ENCODE measurements around the gene ITPR2. TPM values are rescaled to one million over a fixed set of nuclear protein-coding genes. Genes with fewer than 3 reads are reported as not detected.

The ITPR2 gene
- total and polyA plus RNA-seq, 4 donors: 1.5 to 84.8 (median 21.8) TPM

DNA sequence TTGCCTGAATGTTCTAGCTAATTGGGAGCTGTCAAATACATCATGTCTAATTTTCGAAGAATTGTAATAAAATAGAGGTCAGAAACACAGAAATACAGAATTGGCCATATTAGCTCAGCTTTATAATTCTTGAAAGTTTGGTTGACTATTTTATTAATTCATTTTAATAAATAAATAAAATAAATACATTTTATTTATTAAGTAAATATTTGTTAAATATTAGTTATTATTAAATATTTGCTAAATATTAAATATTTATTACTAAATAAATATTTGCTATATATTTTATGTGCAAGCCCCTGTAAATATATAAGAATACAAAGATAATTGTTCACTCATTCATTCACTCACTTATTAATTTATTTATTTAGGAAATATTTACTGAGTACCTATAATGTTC, 406.3 kb downstream of the ITPR2 start:
- H3K27me3 ChIP-seq (ENCODE audit: control insufficient read depth in 1 of 2, insufficient read depth in 2 of 2, low read length in 1 of 2): no peaks in the 10 kb centered on the region
- DNase-seq (no peak), ATAC-seq (ENCODE audit: low FRiP score) (no peak)
- no peaks in the 10 kb centered on the region for H3K36me3 ChIP-seq (ENCODE audit: control insufficient read depth in 1 of 2, insufficient read depth in 2 of 2, low read length in 1 of 2)
- H3K4me1 ChIP-seq (ENCODE audit: control insufficient read depth in 1 of 2, insufficient read depth in 2 of 2, low read length in 2 of 2): no peaks in the 10 kb centered on the region
- no peak overlapping the region for H3K4me3 ChIP-seq (ENCODE audit: low read length in 2 of 2)
- intact Hi-C loops (cut with DNase I): loop anchor here in 1 of 2 donors (10.0 kb wide), 1 partner anchor 302 kb away; the partner anchor contains the start of gene BHLHE41
- no peak overlapping the region for H3K27ac ChIP-seq (ENCODE audit: low read depth in 1 of 2, low read length in 2 of 2)
- no peaks in the 10 kb centered on the region for H3K9me3 ChIP-seq (ENCODE audit: control insufficient read depth, low read length)
- WGBS, 2 donors: 97 to 99% methylated on average over 1 of the region's 1 CpG

DNA sequence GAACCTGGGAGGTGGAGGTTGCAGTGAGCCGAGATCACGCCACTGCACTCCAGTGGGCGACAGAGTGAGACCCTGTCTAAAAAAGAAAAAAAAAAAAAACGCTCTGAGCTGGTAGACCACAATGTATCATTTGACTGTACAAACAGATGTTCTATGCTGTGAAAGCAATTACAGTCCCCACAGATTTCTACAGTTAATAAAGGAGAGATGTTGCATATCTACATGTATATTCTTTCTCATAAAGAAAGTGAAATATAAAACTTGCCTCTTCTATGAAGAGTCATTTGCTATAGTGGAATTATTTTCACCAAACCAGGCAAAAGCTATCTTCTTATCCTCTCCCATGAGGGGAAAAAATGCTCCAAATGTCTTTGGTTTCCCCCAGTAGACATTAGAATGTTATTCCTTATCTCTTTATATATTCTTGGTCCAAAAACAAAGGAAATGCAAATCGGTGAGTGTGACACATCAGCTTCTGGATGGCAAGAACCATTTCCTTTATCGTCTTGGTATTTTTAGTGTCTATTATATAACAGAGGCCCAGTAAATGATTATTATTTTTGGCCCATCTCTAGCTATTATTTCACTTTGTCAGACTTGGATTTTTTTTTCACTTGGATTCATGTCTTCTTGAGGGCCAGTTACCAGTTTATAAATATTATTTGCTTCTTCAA, 407.3 kb downstream of the ITPR2 start:
- ATAC-seq (ENCODE audit: low FRiP score): no peak
- intact Hi-C loops (cut with DNase I): loop anchor here in 1 of 2 donors (10.0 kb wide), 1 partner anchor 301 kb away; the partner anchor contains the start of gene BHLHE41
- 63 to 65% methylated on average over 6 of the region's 6 CpGs for WGBS, 2 donors

GRCh38 chr12:26422839-26423398, 410.1 kb downstream of the ITPR2 start:
- 86 to 91% methylated on average over 3 of the region's 3 CpGs for WGBS, 2 donors
- no peaks in the 10 kb centered on the region for H3K27me3 ChIP-seq (ENCODE audit: control insufficient read depth in 1 of 2, insufficient read depth in 2 of 2, low read length in 1 of 2)
- no peak overlapping the region for H3K27ac ChIP-seq (ENCODE audit: low read depth in 1 of 2, low read length in 2 of 2)
- ATAC-seq (ENCODE audit: low FRiP score): no peak
- H3K9me3 ChIP-seq (ENCODE audit: control insufficient read depth, low read length): no peaks in the 10 kb centered on the region
- no peaks in the 10 kb centered on the region for H3K4me1 ChIP-seq (ENCODE audit: control insufficient read depth in 1 of 2, insufficient read depth in 2 of 2, low read length in 2 of 2)
- H3K4me3 ChIP-seq (ENCODE audit: low read length in 2 of 2): no peak overlapping the region
- no peaks in the 10 kb centered on the region for H3K36me3 ChIP-seq (ENCODE audit: control insufficient read depth in 1 of 2, insufficient read depth in 2 of 2, low read length in 1 of 2)
- intact Hi-C loops (cut with DNase I): loop anchor here in 1 of 2 donors (10.0 kb wide), 1 partner anchor 298 kb away; the partner anchor contains the start of gene BHLHE41
- DNase-seq: no peak

More for the DNA sequence above, 407.3 kb downstream of the ITPR2 start:
- no peak for DNase-seq
- Histone ChIP-seq H3K9me3 (ENCODE audit: control insufficient read depth, low read length) (no peaks in the 10 kb centered on the region), H3K27ac (ENCODE audit: low read depth in 1 of 2, low read length in 2 of 2) (no peak overlapping the region), H3K4me1 (ENCODE audit: control insufficient read depth in 1 of 2, insufficient read depth in 2 of 2, low read length in 2 of 2) (no peaks in the 10 kb centered on the region), H3K36me3 (ENCODE audit: control insufficient read depth in 1 of 2, insufficient read depth in 2 of 2, low read length in 1 of 2) (no peaks in the 10 kb centered on the region), H3K27me3 (ENCODE audit: control insufficient read depth in 1 of 2, insufficient read depth in 2 of 2, low read length in 1 of 2) (no peaks in the 10 kb centered on the region), H3K4me3 (ENCODE audit: low read length in 2 of 2) (no peak overlapping the region)

DNA sequence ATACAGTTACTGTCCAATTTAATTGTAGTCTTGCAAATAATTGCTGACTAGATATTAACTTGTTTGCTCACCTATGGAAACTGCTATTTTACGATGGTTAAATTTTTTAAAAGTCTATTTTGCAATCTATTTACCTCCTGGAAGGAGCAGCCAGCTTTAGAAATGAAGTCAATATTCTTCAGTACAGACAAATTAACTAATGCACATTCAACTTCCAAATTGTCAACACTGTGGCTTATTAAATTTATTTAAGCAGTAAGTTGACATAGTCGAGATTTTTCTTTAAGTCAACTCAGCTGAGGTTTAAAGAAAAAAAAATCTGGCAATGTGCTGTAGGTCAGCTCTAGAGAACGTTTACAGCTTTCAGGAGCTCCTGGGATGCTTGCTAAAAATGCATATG, 416.4 kb downstream of the ITPR2 start:
- DNase-seq (no peak), ATAC-seq (ENCODE audit: low FRiP score) (no peak)
- WGBS, 2 donors: 53 to 69% methylated on average over 3 of the region's 3 CpGs
- Histone ChIP-seq H3K36me3 (ENCODE audit: control insufficient read depth in 1 of 2, insufficient read depth in 2 of 2, low read length in 1 of 2) (no peaks in the 10 kb centered on the region), H3K4me1 (ENCODE audit: control insufficient read depth in 1 of 2, insufficient read depth in 2 of 2, low read length in 2 of 2) (no peaks in the 10 kb centered on the region), H3K9me3 (ENCODE audit: control insufficient read depth, low read length) (no peaks in the 10 kb centered on the region), H3K27ac (ENCODE audit: low read depth in 1 of 2, low read length in 2 of 2) (no peak overlapping the region), H3K27me3 (ENCODE audit: control insufficient read depth in 1 of 2, insufficient read depth in 2 of 2, low read length in 1 of 2) (no peaks in the 10 kb centered on the region), H3K4me3 (ENCODE audit: low read length in 2 of 2) (no peak overlapping the region)
- intact Hi-C loops (cut with DNase I): no loop called here

- 92 to 96% methylated on average over 1 of the region's 1 CpG for WGBS, 2 donors
- Histone ChIP-seq H3K27me3 (ENCODE audit: control insufficient read depth in 1 of 2, insufficient read depth in 2 of 2, low read length in 1 of 2) (no peaks in the 10 kb centered on the region), H3K4me3 (ENCODE audit: low read length in 2 of 2) (no peak overlapping the region), H3K4me1 (ENCODE audit: control insufficient read depth in 1 of 2, insufficient read depth in 2 of 2, low read length in 2 of 2) (no peaks in the 10 kb centered on the region), H3K9me3 (ENCODE audit: control insufficient read depth, low read length) (no peaks in the 10 kb centered on the region), H3K36me3 (ENCODE audit: control insufficient read depth in 1 of 2, insufficient read depth in 2 of 2, low read length in 1 of 2) (no peaks in the 10 kb centered on the region), H3K27ac (ENCODE audit: low read depth in 1 of 2, low read length in 2 of 2) (no peak overlapping the region)
- ATAC-seq (ENCODE audit: low FRiP score) (no peak), DNase-seq (no peak)
- intact Hi-C loops (cut with DNase I): no loop called here
Measured at GRCh38 chr12:26410689-26411088, 422.3 kb downstream of the ITPR2 start.

DNA sequence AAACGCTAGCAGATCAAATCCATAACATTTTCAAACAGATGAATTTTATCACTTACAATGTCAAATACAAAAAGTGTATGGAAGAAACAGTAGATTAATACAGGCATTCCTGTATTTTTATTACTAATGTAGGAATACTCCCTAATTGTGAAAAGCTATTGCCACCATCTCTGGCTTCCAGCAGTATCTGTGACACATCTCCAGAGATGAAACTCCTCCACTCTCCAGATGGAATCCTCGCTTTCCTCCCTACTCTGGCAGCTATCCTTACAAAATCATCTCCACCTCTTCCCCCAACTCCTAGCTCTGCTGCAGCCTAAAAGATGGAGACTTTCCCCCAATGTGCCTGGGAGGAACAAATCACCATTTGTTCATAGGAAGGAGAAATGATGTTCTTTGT, 426.2 kb downstream of the ITPR2 start:
- WGBS, 2 donors: 79 to 84% methylated on average over 2 of the region's 2 CpGs
- intact Hi-C loops (cut with DNase I): no loop called here
- DNase-seq: no peak
- no peaks in the 10 kb centered on the region for H3K9me3 ChIP-seq (ENCODE audit: control insufficient read depth, low read length)
- no peaks in the 10 kb centered on the region for H3K4me1 ChIP-seq (ENCODE audit: control insufficient read depth in 1 of 2, insufficient read depth in 2 of 2, low read length in 2 of 2)
- no peak for ATAC-seq (ENCODE audit: low FRiP score)
- no peaks in the 10 kb centered on the region for H3K36me3 ChIP-seq (ENCODE audit: control insufficient read depth in 1 of 2, insufficient read depth in 2 of 2, low read length in 1 of 2)
- no peak overlapping the region for H3K4me3 ChIP-seq (ENCODE audit: low read length in 2 of 2)
- H3K27ac ChIP-seq (ENCODE audit: low read depth in 1 of 2, low read length in 2 of 2): no peak overlapping the region
- H3K27me3 ChIP-seq (ENCODE audit: control insufficient read depth in 1 of 2, insufficient read depth in 2 of 2, low read length in 1 of 2): no peaks in the 10 kb centered on the region

DNA sequence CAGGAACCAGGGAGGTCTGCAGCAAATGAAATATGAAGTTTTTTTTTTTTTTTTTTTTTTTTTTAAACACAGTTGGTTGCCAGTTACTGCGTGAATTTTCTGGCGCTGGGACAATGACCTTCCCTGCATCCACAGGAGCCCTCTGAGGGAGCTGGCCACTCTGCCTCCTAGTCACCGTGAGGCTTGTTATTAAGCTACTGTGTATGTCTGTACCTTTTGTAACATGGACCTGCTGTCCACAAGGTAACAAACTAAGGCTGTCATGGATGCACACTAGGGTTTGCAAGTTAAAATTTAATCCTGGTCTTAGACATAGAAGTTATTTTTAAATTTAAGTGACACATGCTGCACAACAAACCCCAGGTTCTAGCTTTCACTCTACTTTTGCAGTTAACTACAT, 426.6 kb downstream of the ITPR2 start:
- DNase-seq: no peak
- 28 to 33% methylated on average over 3 of the region's 3 CpGs for WGBS, 2 donors
- Histone ChIP-seq H3K27me3 (ENCODE audit: control insufficient read depth in 1 of 2, insufficient read depth in 2 of 2, low read length in 1 of 2) (no peaks in the 10 kb centered on the region), H3K27ac (ENCODE audit: low read depth in 1 of 2, low read length in 2 of 2) (no peak overlapping the region), H3K4me1 (ENCODE audit: control insufficient read depth in 1 of 2, insufficient read depth in 2 of 2, low read length in 2 of 2) (no peaks in the 10 kb centered on the region), H3K36me3 (ENCODE audit: control insufficient read depth in 1 of 2, insufficient read depth in 2 of 2, low read length in 1 of 2) (no peaks in the 10 kb centered on the region), H3K9me3 (ENCODE audit: control insufficient read depth, low read length) (no peaks in the 10 kb centered on the region), H3K4me3 (ENCODE audit: low read length in 2 of 2) (no peak overlapping the region)
- no peak for ATAC-seq (ENCODE audit: low FRiP score)
- intact Hi-C loops (cut with DNase I): no loop called here

- intact Hi-C loops (cut with DNase I): no loop called here
- DNase-seq: no peak
- no peak for ATAC-seq (ENCODE audit: low FRiP score)
- Histone ChIP-seq H3K4me3 (ENCODE audit: low read length in 2 of 2) (no peak overlapping the region), H3K27ac (ENCODE audit: low read depth in 1 of 2, low read length in 2 of 2) (no peak overlapping the region), H3K9me3 (ENCODE audit: control insufficient read depth, low read length) (no peaks in the 10 kb centered on the region), H3K27me3 (ENCODE audit: control insufficient read depth in 1 of 2, insufficient read depth in 2 of 2, low read length in 1 of 2) (no peaks in the 10 kb centered on the region), H3K36me3 (ENCODE audit: control insufficient read depth in 1 of 2, insufficient read depth in 2 of 2, low read length in 1 of 2) (no peaks in the 10 kb centered on the region), H3K4me1 (ENCODE audit: control insufficient read depth in 1 of 2, insufficient read depth in 2 of 2, low read length in 2 of 2) (no peaks in the 10 kb centered on the region)
- 94 to 96% methylated on average over 5 of the region's 5 CpGs for WGBS, 2 donors
Measured at GRCh38 chr12:26403601-26404000, 429.4 kb downstream of the ITPR2 start.

GRCh38 chr12:26402648-26403047, 430.3 kb downstream of the ITPR2 start:
- intact Hi-C loops (cut with DNase I): no loop called here
- DNase-seq: no peak
- H3K4me1 ChIP-seq (ENCODE audit: control insufficient read depth in 1 of 2, insufficient read depth in 2 of 2, low read length in 2 of 2): no peaks in the 10 kb centered on the region

More at GRCh38 chr12:26402648-26403047, 430.3 kb downstream of the ITPR2 start:
- no peaks in the 10 kb centered on the region for H3K27me3 ChIP-seq (ENCODE audit: control insufficient read depth in 1 of 2, insufficient read depth in 2 of 2, low read length in 1 of 2)
- H3K9me3 ChIP-seq (ENCODE audit: control insufficient read depth, low read length): no peaks in the 10 kb centered on the region
- no peak for ATAC-seq (ENCODE audit: low FRiP score)
- no peaks in the 10 kb centered on the region for H3K36me3 ChIP-seq (ENCODE audit: control insufficient read depth in 1 of 2, insufficient read depth in 2 of 2, low read length in 1 of 2)
- WGBS, 2 donors: 82 to 84% methylated on average over 4 of the region's 4 CpGs
- no peak overlapping the region for H3K4me3 ChIP-seq (ENCODE audit: low read length in 2 of 2)
- H3K27ac ChIP-seq (ENCODE audit: low read depth in 1 of 2, low read length in 2 of 2): no peak overlapping the region

All from aorta (tissue), 5 donors.